Measurements from ENCODE around the gene LAGE3. TPM values are rescaled to one million over a fixed set of nuclear protein-coding genes. Genes with fewer than 3 reads are reported as not detected.
A peak's percentile ranks its signal among the peaks of the same experiment; 100 is the strongest.

Gene LAGE3
- total and polyA plus RNA-seq, 10 donors, result 11.8 to 27.7 (median 19.4) TPM

- H3K4me1 ChIP-seq, result peaks cover 0 to 30% (median 16%) of the 10 kb centered on the region in 6 donors
- DNase-seq, result no peak
- WGBS, 5 donors, result 14 to 62% (median 44%) methylated on average over 11 to 34 of the region's 34 CpGs
- no peaks in the 10 kb centered on the region for H3K27me3 ChIP-seq (replicated peaks in 1 of 7)
- intact Hi-C loops (cut with DNase I; ENCODE audit: low total_unique reads), result no loop called here
- H3K4me3 ChIP-seq, result peak overlapping the region; percentile 50 to 82 (median 54)
- no peaks in the 10 kb centered on the region for H3K9me3 ChIP-seq
- H3K36me3 ChIP-seq, result peaks cover 0 to 7% (median 0%) of the 10 kb centered on the region in 6 donors
- peak overlapping the region; percentile 84 to 93 (median 90) for H3K27ac ChIP-seq
- TF ChIP-seq CTCF (IDR thresholded peaks at IDR 0.05 in 8 of 11, conservative IDR thresholded peaks at IDR 0.05 in 3 of 11) (no peak), POLR2AphosphoS5 (IDR thresholded peaks at IDR 0.05) (no peak), POLR2A (IDR thresholded peaks at IDR 0.05) (no peak)
Observed at GRCh38 chrX:154515090-154515965, 36.2 kb upstream of the LAGE3 start.

- H3K27ac ChIP-seq, result no peak overlapping the region
- peaks cover 0 to 17% (median 0%) of the 10 kb centered on the region in 6 donors for H3K36me3 ChIP-seq
- DNase-seq, result no peak
- 78 to 100% (median 89%) methylated on average over 2 of the region's 2 CpGs for WGBS, 5 donors
- peaks cover 0 to 30% (median 16%) of the 10 kb centered on the region in 6 donors for H3K4me1 ChIP-seq
- intact Hi-C loops (cut with DNase I; ENCODE audit: low total_unique reads), result no loop called here
- H3K9me3 ChIP-seq, result peaks cover 0 to 9% (median 0%) of the 10 kb centered on the region in 8 donors
- no peak overlapping the region for H3K4me3 ChIP-seq
- no peak for TF ChIP-seq POLR2A (IDR thresholded peaks at IDR 0.05)
- no peak for TF ChIP-seq POLR2AphosphoS5 (IDR thresholded peaks at IDR 0.05)
- TF ChIP-seq CTCF (IDR thresholded peaks at IDR 0.05 in 8 of 11, conservative IDR thresholded peaks at IDR 0.05 in 3 of 11), result no peak
- no peaks in the 10 kb centered on the region for H3K27me3 ChIP-seq (replicated peaks in 1 of 7)
Observed at GRCh38 chrX:154513716-154514115, 34.6 kb upstream of the LAGE3 start.

- H3K4me3 ChIP-seq, result no peak overlapping the region
- 89 to 94% (median 90%) methylated on average over 9 to 16 of the region's 16 CpGs for WGBS, 5 donors
- H3K36me3 ChIP-seq, result peaks cover 0 to 24% (median 2%) of the 10 kb centered on the region in 6 donors
- DNase-seq, result peak; percentile 71
- peaks cover 0 to 30% (median 16%) of the 10 kb centered on the region in 6 donors for H3K4me1 ChIP-seq
- peak overlapping the region in 2 of 8 donors; percentile 4 to 23 for H3K27ac ChIP-seq
- peaks cover 0 to 9% (median 0%) of the 10 kb centered on the region in 8 donors for H3K9me3 ChIP-seq
- no peaks in the 10 kb centered on the region for H3K27me3 ChIP-seq (replicated peaks in 1 of 7)
- intact Hi-C loops (cut with DNase I; ENCODE audit: low total_unique reads), result no loop called here
- TF ChIP-seq POLR2AphosphoS5 (IDR thresholded peaks at IDR 0.05) (no peak), CTCF (IDR thresholded peaks at IDR 0.05 in 8 of 11, conservative IDR thresholded peaks at IDR 0.05 in 3 of 11) (no peak), POLR2A (IDR thresholded peaks at IDR 0.05) (no peak)
Observed at GRCh38 chrX:154512879-154513553, 33.9 kb upstream of the LAGE3 start.

All from spleen (tissue), 11 donors.